Activated B cell treated with CpG ODN at 0.5 μM for 24 hours (primary cell): ENCODE measurements around the gene GRIK3. TPM values are rescaled to one million over a fixed set of nuclear protein-coding genes. Genes with fewer than 3 reads are reported as not detected.

Experiments
- ATAC-seq: fragments of 200-7000 bp; cut with Tn5 transposase; one replicate; pipeline ENCODE4 v1.10.0; 2021; ENCODE audit warnings: low read depth, mild to moderate bottlenecking, moderate library complexity
- CTCF ChIA-PET: fragments of 350-600 bp; sonication (Branson Sonifier 250); formaldehyde crosslinking; loops from one replicate; lab custom pipeline; 2021; ENCODE audit warnings: antibody characterized with exemption; lab: Charles Lee
- POLR2A ChIA-PET: fragments of 350-600 bp; sonication (Branson Sonifier 250); formaldehyde crosslinking; loops from one replicate; lab custom pipeline; 2021; ENCODE audit warnings: antibody characterized with exemption; lab: Charles Lee
- DNase-seq: peaks from one replicate; pipeline ENCODE4 v3.0.0; 2022
- H3K27ac Mint-ChIP-seq: one replicate; pipeline ENCODE4 v1.8.0; 2020; ENCODE audit warnings: mixed read lengths
- H3K27me3 Mint-ChIP-seq: one replicate; pipeline ENCODE4 v1.8.0; 2021; ENCODE audit warnings: mixed read lengths
- H3K36me3 Mint-ChIP-seq: one replicate; pipeline ENCODE4 v1.8.0; 2021; ENCODE audit warnings: low read depth, mixed read lengths
- H3K4me1 Mint-ChIP-seq: one replicate; pipeline ENCODE4 v1.8.0; 2021; ENCODE audit warnings: mixed read lengths
- H3K4me3 Mint-ChIP-seq: one replicate; pipeline ENCODE4 v1.8.0; 2020; ENCODE audit warnings: mild to moderate bottlenecking, mixed read lengths
- H3K9me3 Mint-ChIP-seq: one replicate; pipeline ENCODE4 v1.8.0; 2020; ENCODE audit warnings: mixed read lengths
- CTCF ChIP-seq: fragments of 200-600 bp; IDR thresholded peaks from one replicate; pipeline ENCODE4 v1.8.0; 2022; ENCODE audit warnings: antibody characterized with exemption, mild to moderate bottlenecking
- intact Hi-C: fragments of 100-400 bp; cut with micrococcal nuclease; formaldehyde crosslinking; loops from one replicate; pipeline ENCODE4 v1.15.1; 2024
- total RNA-seq: library from RNA; stranded (reverse); gene quantifications from 2 replicates; pipeline ENCODE4 v1.2.3, GENCODE V29; 2022

The GRIK3 gene
- total RNA-seq, 1 donor from 2014 or later, result 0.35 TPM

- ATAC-seq (no peak), DNase-seq (no peak)
- no peaks in the 10 kb centered on the region for H3K9me3 Mint-ChIP-seq
- H3K27me3 Mint-ChIP-seq, result peaks cover 11% of the 10 kb centered on the region
- POLR2A ChIA-PET, result no interaction called here
- H3K36me3 Mint-ChIP-seq, result no peaks in the 10 kb centered on the region
- CTCF ChIA-PET, result no interaction called here
- no peak overlapping the region for H3K27ac Mint-ChIP-seq
- TF ChIP-seq CTCF, result no peak
- no peak overlapping the region for H3K4me3 Mint-ChIP-seq
- H3K4me1 Mint-ChIP-seq, result no peaks in the 10 kb centered on the region
- intact Hi-C loops, result no loop called here
Measured at GRCh38 chr1:36934061-36934460, 100.3 kb downstream of the GRIK3 start.

GRCh38 chr1:36927826-36928225, 106.5 kb downstream of the GRIK3 start:
- no peak for TF ChIP-seq CTCF
- H3K4me1 Mint-ChIP-seq, result no peaks in the 10 kb centered on the region
- no peak for ATAC-seq
- H3K4me3 Mint-ChIP-seq, result no peak overlapping the region
- peaks cover 4% of the 10 kb centered on the region for H3K27me3 Mint-ChIP-seq
- intact Hi-C loops, result no loop called here
- no peak for DNase-seq
- ChIA-PET CTCF (no interaction called here), POLR2A (no interaction called here)
- no peaks in the 10 kb centered on the region for H3K36me3 Mint-ChIP-seq
- no peak overlapping the region for H3K27ac Mint-ChIP-seq
- no peaks in the 10 kb centered on the region for H3K9me3 Mint-ChIP-seq

GRCh38 chr1:36925251-36925650, 109.1 kb downstream of the GRIK3 start:
- ChIA-PET CTCF (no interaction called here), POLR2A (no interaction called here)
- Mint-ChIP-seq H3K27ac (no peak overlapping the region), H3K36me3 (no peaks in the 10 kb centered on the region), H3K4me3 (no peak overlapping the region), H3K27me3 (peaks cover 5% of the 10 kb centered on the region), H3K4me1 (no peaks in the 10 kb centered on the region), H3K9me3 (no peaks in the 10 kb centered on the region)
- intact Hi-C loops, result no loop called here
- ATAC-seq (no peak), DNase-seq (no peak)
- TF ChIP-seq CTCF, result no peak

- H3K36me3 Mint-ChIP-seq, result no peaks in the 10 kb centered on the region
- no peak overlapping the region for H3K4me3 Mint-ChIP-seq
- TF ChIP-seq CTCF, result no peak
- DNase-seq (peak; percentile 18), ATAC-seq (no peak)
- H3K27ac Mint-ChIP-seq, result no peak overlapping the region
- H3K27me3 Mint-ChIP-seq, result peaks cover 5% of the 10 kb centered on the region
- ChIA-PET CTCF (no interaction called here), POLR2A (no interaction called here)
- no peaks in the 10 kb centered on the region for H3K9me3 Mint-ChIP-seq
- intact Hi-C loops, result no loop called here
- no peaks in the 10 kb centered on the region for H3K4me1 Mint-ChIP-seq
Measured at GRCh38 chr1:36924282-36924811, 110.0 kb downstream of the GRIK3 start.

GRCh38 chr1:36922593-36923426, 111.5 kb downstream of the GRIK3 start:
- ChIA-PET CTCF (no interaction called here), POLR2A (no interaction called here)
- no peaks in the 10 kb centered on the region for H3K4me1 Mint-ChIP-seq
- no peaks in the 10 kb centered on the region for H3K36me3 Mint-ChIP-seq
- DNase-seq (no peak), ATAC-seq (no peak)
- no peak overlapping the region for H3K4me3 Mint-ChIP-seq
- H3K9me3 Mint-ChIP-seq, result no peaks in the 10 kb centered on the region
- intact Hi-C loops, result no loop called here
- no peak overlapping the region for H3K27ac Mint-ChIP-seq
- H3K27me3 Mint-ChIP-seq, result peaks cover 5% of the 10 kb centered on the region
- TF ChIP-seq CTCF, result no peak
